Mucosa of descending colon (tissue), 3 donors: ENCODE results near the gene DCC. TPM values are rescaled to one million over a fixed set of nuclear protein-coding genes. Genes with fewer than 3 reads are reported as not detected.

ENCODE experiments used
- ATAC-seq: fragments of 200-7000 bp; cut with Tn5 transposase; one replicate; pipeline ENCODE4 v1.9.1; 2020; ENCODE audit warnings: mild to moderate bottlenecking, moderate library complexity
- DNase-seq, 3 donors: peaks; one replicate each; pipeline ENCODE4 v3.0.0-alpha.2; 2020
- H3K36me3 ChIP-seq: fragments of 200-600 bp; one replicate; pipeline ENCODE4 v1.8.0; 2021; ENCODE audit warnings: low read depth, mild to moderate bottlenecking
- H3K4me1 ChIP-seq: fragments of 200-600 bp; one replicate; pipeline ENCODE4 v1.8.0; 2021; ENCODE audit warnings: low read depth, mild to moderate bottlenecking
- H3K4me3 ChIP-seq: fragments of 200-600 bp; one replicate; pipeline ENCODE4 v1.8.0; 2021; ENCODE audit warnings: mild to moderate bottlenecking
- H3K9me3 ChIP-seq: fragments of 200-600 bp; one replicate; pipeline ENCODE4 v1.8.0; 2021; ENCODE audit warnings: mild to moderate bottlenecking
- CTCF ChIP-seq: fragments of 200-600 bp; IDR thresholded peaks from one replicate; pipeline ENCODE4 v1.8.0; 2022; ENCODE audit warnings: antibody characterized with exemption, mild to moderate bottlenecking
- intact Hi-C, 2 donors: fragments of 100-400 bp; cut with DNase I in 1 of 2; cut with micrococcal nuclease in 1 of 2; formaldehyde crosslinking; loops; one replicate each; pipeline versions ENCODE4 v1.11.0 to v1.11.1; 2022; cut with DNase I, micrococcal nuclease
- total RNA-seq, 3 donors: library from RNA; stranded (reverse); fragmentation: NEBNext Ultra II Directional in 2 of 3; extraction: Animal tissue kit (Norgen Biotek cat#: 25700) in 2 of 3; gene quantifications; one replicate each; pipeline versions ENCODE4 v1.2.1 to v1.2.4, GENCODE V29; 2021 to 2023
- donor health status: DM: no; HTN: no; CAD: no; lungs with moderate emphysema.
- donor health status: DM: no; HTN: no; CAD: no.
- donor health status: DM: no; HTN: yes; CAD: no.

The DCC gene
- total RNA-seq, 3 donors from 2014 or later = 0.26 to 1.3 (median 0.34) TPM

- no peaks in the 10 kb centered on the region for H3K9me3 ChIP-seq
- H3K4me1 ChIP-seq = no peaks in the 10 kb centered on the region
- no peaks in the 10 kb centered on the region for H3K36me3 ChIP-seq
- no peak for ATAC-seq
- intact Hi-C loops = no loop called here
- TF ChIP-seq CTCF = no peak
- H3K4me3 ChIP-seq = no peak overlapping the region
- no peak for DNase-seq
Measured at GRCh38 chr18:52319424-52319983, 20.5 kb upstream of the DCC start.

DNA sequence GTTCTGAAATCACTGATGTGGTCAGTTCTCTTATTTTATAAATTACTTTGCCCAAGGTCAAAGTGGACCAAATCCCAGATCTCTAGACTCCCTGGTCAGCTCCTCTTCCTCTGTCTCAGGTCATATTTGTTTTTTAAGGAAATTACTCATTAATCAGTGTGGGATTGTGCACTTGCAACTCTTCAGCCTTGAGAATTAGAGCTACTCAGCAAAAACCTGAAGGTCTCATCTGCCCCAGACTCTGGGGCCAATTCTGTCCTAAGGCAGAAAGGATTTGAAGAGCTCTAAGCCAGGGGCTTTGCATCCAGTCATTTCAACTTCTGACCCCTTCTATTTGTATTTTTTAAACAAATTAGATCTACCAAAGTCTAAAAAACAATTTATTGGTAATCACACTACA is 17.7 kb upstream of the DCC start:
- DNase-seq (no peak), ATAC-seq (no peak)
- intact Hi-C loops = no loop called here
- TF ChIP-seq CTCF = no peak
- Histone ChIP-seq H3K4me3 (no peak overlapping the region), H3K9me3 (no peaks in the 10 kb centered on the region), H3K4me1 (no peaks in the 10 kb centered on the region), H3K36me3 (no peaks in the 10 kb centered on the region)

DNA sequence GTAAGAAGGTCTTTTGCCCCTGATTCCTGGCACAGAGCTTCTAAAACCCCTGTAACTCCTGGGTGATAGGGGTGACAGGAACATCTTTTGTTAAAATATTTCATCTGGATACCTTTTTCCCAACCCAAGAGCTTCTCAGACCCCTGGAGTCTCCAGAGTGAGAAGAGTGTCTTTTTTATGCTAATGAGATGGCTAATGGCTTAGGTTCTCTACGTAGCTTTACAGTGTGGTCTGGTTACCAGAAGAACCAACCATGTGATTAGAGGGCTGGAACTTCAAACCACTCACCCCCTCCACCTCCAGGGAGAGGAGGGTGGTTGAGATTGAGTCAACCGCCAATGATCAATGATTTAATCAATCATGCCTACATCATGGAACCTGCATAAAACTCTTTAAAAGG is 16.2 kb upstream of the DCC start:
- no peak for ATAC-seq

DNA sequence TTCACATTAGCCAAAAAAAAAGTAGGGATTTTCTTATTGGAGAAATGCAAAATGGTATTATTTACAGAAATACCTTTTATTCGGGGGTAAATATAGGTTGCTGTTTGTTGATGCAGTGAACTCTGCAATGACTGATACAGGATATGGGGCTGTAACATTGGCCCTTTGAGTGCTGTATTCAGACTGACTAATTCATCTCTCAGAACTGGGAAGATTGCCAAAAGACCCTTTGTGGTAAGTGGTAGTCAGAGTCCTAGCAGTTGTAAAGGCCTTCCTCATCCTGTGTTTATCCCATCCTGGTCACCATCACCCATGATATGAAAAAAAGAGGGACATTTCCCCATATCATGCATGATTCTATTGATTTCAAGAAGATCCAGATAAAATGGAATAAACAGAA is 14.0 kb upstream of the DCC start:
- TF ChIP-seq CTCF = no peak
- Histone ChIP-seq H3K4me3 (no peak overlapping the region), H3K36me3 (no peaks in the 10 kb centered on the region), H3K9me3 (no peaks in the 10 kb centered on the region), H3K4me1 (no peaks in the 10 kb centered on the region)
- intact Hi-C loops = no loop called here
- DNase-seq = no peak
- no peak for ATAC-seq

More for the DNA sequence above, 16.2 kb upstream of the DCC start:
- no peaks in the 10 kb centered on the region for H3K9me3 ChIP-seq
- no peaks in the 10 kb centered on the region for H3K36me3 ChIP-seq
- DNase-seq = no peak
- intact Hi-C loops = no loop called here
- no peaks in the 10 kb centered on the region for H3K4me1 ChIP-seq
- no peak for TF ChIP-seq CTCF
- H3K4me3 ChIP-seq = no peak overlapping the region

DNA sequence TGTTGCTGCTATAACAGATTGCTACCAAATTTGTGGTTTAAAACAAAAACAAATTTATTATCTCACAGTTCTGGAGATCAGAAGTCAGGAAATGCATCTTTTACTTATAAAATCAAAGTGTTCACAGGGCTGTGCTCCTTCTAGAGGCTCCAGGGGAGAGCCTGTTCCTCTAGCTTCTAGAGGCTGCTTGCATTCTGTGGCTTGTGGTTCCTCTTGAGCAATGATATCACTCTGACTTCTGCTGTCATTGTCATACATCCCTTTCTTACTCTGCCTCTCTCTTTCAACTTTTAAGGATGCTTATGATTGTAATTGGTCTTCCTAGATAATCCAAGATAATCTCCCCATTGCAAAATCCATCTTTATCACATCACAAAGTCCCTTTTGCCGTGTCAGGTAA is 6.1 kb upstream of the DCC start:
- Histone ChIP-seq H3K4me3 (no peak overlapping the region), H3K9me3 (no peaks in the 10 kb centered on the region), H3K4me1 (no peaks in the 10 kb centered on the region), H3K36me3 (no peaks in the 10 kb centered on the region)
- no peak for ATAC-seq
- TF ChIP-seq CTCF = no peak
- no peak for DNase-seq
- intact Hi-C loops = no loop called here

DNA sequence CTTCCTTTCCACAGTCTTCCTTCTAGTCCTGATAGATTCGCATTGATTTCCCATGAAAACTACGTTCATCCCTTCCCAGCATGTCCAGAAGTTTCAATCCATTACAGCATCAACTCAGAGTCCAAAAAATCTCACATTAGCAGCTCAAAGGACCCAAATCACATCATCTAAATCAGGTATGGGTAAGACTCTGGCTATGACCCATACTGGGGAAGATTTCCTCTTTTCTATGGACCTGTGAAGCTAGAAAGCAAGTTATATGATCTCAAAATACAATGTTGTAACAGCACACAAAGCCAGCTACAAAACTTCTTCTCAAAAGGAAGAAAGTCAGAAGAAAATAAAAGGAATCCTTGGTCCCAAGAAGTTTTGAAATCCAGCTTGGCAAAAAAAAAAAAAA is 5.7 kb upstream of the DCC start:
- no peak for TF ChIP-seq CTCF
- intact Hi-C loops = no loop called here
- no peaks in the 10 kb centered on the region for H3K36me3 ChIP-seq
- no peak overlapping the region for H3K4me3 ChIP-seq
- DNase-seq (no peak), ATAC-seq (no peak)
- no peaks in the 10 kb centered on the region for H3K4me1 ChIP-seq
- no peaks in the 10 kb centered on the region for H3K9me3 ChIP-seq
